NB4 (cell line): ENCODE data around the gene DGKG.

ENCODE experiments used
- POLR2A ChIP-seq: IDR thresholded peaks from 2 replicates; pipeline ENCODE4 v1.6.1; 2011; ENCODE audit warnings: mild to moderate bottlenecking; ENCODE audit not compliant: insufficient read length; ENCODE audit errors: extremely low read depth
- TF ChIP-seq, protein P1 (sequence below): IDR thresholded peaks from one replicate; pipeline ENCODE4 v1.5.1; 2012; ENCODE audit warnings: low read depth, low read length

DNA sequence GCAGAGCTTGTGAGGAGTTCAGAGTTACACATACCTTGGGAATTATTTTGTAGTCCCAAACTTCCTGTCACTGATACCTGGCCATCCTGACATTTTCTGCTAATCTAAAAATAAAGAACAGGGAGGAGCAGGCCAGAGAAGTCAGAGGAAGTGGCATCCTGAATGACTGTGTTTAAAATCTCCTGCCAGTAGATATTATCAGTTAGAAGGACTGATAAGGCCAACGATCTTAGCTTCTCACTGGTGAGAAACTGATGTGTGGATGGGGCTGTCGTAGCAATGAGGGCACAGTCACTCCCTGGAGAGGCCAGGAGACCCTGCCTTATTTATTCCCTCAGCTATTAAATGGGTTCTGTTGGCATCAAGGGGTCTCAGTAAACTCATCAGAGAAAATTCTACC, 115.1 kb downstream of the DGKG start:
- no peak for TF ChIP-seq POLR2A
- TF ChIP-seq, protein P1, sequence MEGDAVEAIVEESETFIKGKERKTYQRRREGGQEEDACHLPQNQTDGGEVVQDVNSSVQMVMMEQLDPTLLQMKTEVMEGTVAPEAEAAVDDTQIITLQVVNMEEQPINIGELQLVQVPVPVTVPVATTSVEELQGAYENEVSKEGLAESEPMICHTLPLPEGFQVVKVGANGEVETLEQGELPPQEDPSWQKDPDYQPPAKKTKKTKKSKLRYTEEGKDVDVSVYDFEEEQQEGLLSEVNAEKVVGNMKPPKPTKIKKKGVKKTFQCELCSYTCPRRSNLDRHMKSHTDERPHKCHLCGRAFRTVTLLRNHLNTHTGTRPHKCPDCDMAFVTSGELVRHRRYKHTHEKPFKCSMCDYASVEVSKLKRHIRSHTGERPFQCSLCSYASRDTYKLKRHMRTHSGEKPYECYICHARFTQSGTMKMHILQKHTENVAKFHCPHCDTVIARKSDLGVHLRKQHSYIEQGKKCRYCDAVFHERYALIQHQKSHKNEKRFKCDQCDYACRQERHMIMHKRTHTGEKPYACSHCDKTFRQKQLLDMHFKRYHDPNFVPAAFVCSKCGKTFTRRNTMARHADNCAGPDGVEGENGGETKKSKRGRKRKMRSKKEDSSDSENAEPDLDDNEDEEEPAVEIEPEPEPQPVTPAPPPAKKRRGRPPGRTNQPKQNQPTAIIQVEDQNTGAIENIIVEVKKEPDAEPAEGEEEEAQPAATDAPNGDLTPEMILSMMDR: no peak
